ENCODE data around the gene EGLN3.

DNA sequence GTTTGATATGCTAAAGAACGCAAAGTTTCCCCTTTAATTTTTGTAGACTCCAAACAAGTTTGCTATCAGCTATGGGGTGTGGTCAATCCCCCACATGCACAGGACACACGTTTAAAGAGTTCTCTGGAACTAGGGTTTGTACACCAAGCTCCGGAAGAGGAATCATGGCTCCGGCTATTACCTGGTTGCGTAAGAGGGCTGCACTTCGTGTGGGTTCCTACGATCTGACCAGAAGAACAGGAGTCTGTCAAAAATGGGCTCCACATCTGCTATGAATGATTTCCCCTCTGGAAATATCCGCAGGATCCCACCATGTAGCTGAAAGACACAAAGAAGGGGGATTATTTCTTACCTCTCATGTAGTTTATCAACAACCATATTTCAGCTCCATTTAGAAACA is 22.0 kb downstream of the EGLN3 start:
- no peak for TF ChIP-seq POLR2A (IDR thresholded peaks at IDR 0.05)
- TF ChIP-seq, protein P1, sequence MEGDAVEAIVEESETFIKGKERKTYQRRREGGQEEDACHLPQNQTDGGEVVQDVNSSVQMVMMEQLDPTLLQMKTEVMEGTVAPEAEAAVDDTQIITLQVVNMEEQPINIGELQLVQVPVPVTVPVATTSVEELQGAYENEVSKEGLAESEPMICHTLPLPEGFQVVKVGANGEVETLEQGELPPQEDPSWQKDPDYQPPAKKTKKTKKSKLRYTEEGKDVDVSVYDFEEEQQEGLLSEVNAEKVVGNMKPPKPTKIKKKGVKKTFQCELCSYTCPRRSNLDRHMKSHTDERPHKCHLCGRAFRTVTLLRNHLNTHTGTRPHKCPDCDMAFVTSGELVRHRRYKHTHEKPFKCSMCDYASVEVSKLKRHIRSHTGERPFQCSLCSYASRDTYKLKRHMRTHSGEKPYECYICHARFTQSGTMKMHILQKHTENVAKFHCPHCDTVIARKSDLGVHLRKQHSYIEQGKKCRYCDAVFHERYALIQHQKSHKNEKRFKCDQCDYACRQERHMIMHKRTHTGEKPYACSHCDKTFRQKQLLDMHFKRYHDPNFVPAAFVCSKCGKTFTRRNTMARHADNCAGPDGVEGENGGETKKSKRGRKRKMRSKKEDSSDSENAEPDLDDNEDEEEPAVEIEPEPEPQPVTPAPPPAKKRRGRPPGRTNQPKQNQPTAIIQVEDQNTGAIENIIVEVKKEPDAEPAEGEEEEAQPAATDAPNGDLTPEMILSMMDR (IDR thresholded peaks at IDR 0.05): no peak
